A549 treated with Hydrocortisone at 1 μM for 4 hours (cell line): ENCODE results near the gene OMP. TPM values are rescaled to one million over a fixed set of nuclear protein-coding genes. Genes with fewer than 3 reads are reported as not detected.

Experiments used
- total RNA-seq: library from RNA; stranded (reverse); fragments of 200-300 nt; extraction: Qiagen RNA extraction; gene quantifications from 5 replicates; pipeline ENCODE4 v1.2.3, GENCODE V29; 2022

The OMP gene, protein sequence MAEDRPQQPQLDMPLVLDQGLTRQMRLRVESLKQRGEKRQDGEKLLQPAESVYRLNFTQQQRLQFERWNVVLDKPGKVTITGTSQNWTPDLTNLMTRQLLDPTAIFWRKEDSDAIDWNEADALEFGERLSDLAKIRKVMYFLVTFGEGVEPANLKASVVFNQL
- not detected in 5 replicates for total RNA-seq

DNA sequence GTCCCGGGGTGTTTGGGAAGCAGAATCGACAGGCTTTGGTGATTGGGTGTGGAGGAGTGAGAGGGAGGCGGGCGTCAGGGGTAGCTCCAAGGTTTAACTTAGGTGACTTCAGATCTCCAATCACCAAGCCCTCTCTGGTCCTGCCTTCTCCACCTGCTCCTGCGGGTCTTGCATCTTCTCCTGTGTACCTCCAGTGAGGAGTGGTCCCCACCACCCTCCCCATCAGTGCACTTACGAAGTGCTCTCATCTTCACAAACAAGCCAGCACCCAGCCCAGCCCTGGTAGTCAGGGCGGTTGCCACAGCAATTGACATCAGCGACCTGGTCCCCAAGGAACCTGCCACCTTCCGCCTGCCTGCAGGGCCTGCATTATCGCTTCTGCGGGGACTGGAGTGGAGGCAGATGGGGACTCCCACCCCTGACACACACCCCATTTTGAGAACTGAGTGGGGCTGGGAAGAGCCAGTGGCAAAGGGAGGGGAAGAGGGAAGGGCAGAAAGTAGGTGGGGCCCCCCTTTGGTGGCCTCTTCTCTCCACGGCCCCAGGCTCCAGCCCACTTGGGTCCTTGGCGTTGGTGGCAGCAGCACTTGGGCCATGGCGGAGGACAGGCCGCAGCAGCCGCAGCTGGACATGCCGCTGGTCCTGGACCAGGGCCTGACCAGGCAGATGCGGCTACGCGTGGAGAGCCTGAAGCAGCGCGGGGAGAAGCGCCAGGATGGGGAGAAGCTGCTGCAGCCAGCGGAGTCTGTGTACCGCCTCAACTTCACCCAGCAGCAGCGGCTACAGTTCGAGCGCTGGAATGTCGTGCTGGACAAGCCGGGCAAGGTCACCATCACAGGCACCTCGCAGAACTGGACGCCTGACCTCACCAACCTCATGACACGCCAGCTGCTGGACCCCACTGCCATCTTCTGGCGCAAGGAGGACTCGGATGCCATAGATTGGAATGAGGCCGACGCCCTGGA lies at the start of gene OMP:
Gene OMP (plus strand): TSS at position 595 of the 965 bp plus-strand sequence. CDS start 0 bp downstream, at position 595.

DNA sequence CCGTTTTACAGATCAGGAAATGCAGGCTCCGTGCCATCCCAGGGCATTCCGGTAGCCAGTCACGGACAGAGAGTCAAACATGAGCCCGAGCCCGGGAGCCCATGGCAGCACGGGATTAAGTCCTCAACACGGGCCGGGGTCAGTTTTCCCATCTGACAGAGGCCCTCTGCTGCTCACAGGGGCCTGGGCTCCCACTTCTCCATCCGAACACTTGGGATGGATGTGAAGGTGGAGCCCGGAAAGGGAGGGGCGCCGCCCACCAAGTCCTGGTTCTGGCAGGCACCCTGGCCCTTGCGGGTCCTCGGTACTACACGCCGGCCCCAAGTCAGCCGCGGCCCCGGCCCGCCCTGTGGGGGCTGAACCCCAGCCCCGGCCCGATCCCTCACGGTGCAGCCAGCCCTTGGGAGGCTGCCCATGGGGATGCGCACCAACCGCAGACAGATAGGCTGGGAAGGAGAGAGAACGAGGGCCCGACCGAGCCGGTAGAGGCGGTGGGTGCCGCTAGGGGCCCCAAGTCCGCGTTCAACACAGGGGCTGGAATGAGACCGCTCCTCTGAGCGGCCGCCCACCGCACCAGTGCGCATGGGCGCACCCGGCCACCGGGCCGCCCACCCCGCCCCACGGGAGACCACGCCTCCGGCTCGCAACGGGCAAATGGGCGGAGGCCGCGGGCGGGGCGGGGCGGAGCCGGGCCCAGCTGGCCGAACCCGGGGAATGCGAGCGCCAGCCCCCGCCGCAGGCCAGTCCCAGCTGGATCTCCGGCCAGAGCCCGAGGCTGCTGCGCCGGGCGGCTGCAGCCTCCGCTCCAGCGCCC lies 36.2 kb upstream of the OMP start, which contains the start of gene CAPN5:
Gene CAPN5 (plus strand): TSS at position 743 of the 814 bp plus-strand sequence. CDS start 17,916 bp downstream, outside the sequence.

GRCh38 chr11:77127920-77128691 lies 25.5 kb downstream of the OMP start, which contains the start of gene MYO7A:
TSS of gene MYO7A (plus strand) at chr11:77128246. CDS start at chr11:77130635, 2,389 bp downstream.

Other genes starting within 250 kb of the OMP start
- 13.7 to 21.0 TPM (median 17.3 TPM) in 5 replicates for gene ACER3, start 241.9 kb upstream of the OMP start, total RNA-seq
- gene B3GNT6, start 68.4 kb upstream of the OMP start, total RNA-seq = 0.54 to 1.2 TPM (median 0.90 TPM) in 5 replicates
- gene CAPN5, start 35.9 kb upstream of the OMP start, total RNA-seq = 7.1 to 8.7 TPM (median 8.0 TPM) in 5 replicates
- 1.2 to 1.4 TPM (median 1.3 TPM) in 5 replicates for gene MYO7A, start 25.4 kb downstream of the OMP start, total RNA-seq
- not detected in 5 replicates for gene GDPD4, start 198.8 kb downstream of the OMP start, total RNA-seq